K562 (cell line): ENCODE data around the gene INPP5E. TPM values are rescaled to one million over a fixed set of nuclear protein-coding genes. Genes with fewer than 3 reads are reported as not detected.

ENCODE experiments used
- C11orf30 ChIP-seq: fragments of 450-650 bp; IDR thresholded peaks from 2 replicates; pipeline ENCODE4 v1.6.1; 2016; ENCODE audit warnings: low read depth, mild to moderate bottlenecking
- CBX1 ChIP-seq: sonication (generic); IDR thresholded peaks from 2 replicates; pipeline ENCODE4 v1.6.1; 2016; ENCODE audit warnings: antibody characterized with exemption, low read depth, mild to moderate bottlenecking
- CREB1 ChIP-seq, 2 experiments: sonication (generic) in 1 of 2; formaldehyde crosslinking in 1 of 2; IDR thresholded peaks; 2 replicates each; pipeline versions ENCODE4 v1.6.1 to v1.8.0; 2012 to 2022; ENCODE audit warnings: inconsistent platforms in 1 of 2, mild to moderate bottlenecking in 1 of 2, missing genetic modification reagents in 1 of 2, moderate library complexity in 1 of 2
- DIDO1 ChIP-seq: fragments of 450-650 bp; IDR thresholded peaks from 2 replicates; pipeline ENCODE4 v1.6.1; 2016; ENCODE audit warnings: low read depth, missing biosample characterization, missing genetic modification characterization
- ETV1 ChIP-seq: fragments of 450-650 bp; conservative IDR thresholded peaks from 2 replicates; pipeline ENCODE4 v1.6.1; 2016; ENCODE audit warnings: missing genetic modification characterization, control low read depth, low read depth, missing compliant biosample characterization
- FOSL1 ChIP-seq: fragments of 200-800 bp; sonication (Bioruptor generic); conservative IDR thresholded peaks from 2 replicates; pipeline ENCODE4 v1.6.1; 2016; ENCODE audit warnings: missing genetic modification characterization, missing compliant biosample characterization
- POLR2H ChIP-seq: IDR thresholded peaks from 2 replicates; pipeline ENCODE4 v1.6.1; 2016; ENCODE audit warnings: missing genetic modification characterization, low read depth, mild to moderate bottlenecking, control low read depth, missing compliant biosample characterization, moderate library complexity
- SIRT6 ChIP-seq: IDR thresholded peaks from one replicate; pipeline ENCODE4 v1.6.1; 2012; ENCODE audit warnings: low read depth, mild to moderate bottlenecking, control low read depth, inconsistent platforms, low read length, moderate library complexity
- ZBTB8A ChIP-seq: fragments of 450-650 bp; IDR thresholded peaks from 2 replicates; pipeline ENCODE4 v1.6.1; 2018; ENCODE audit warnings: mild to moderate bottlenecking, moderate library complexity; ENCODE audit not compliant: partially characterized antibody
- polyA plus RNA-seq, 8 experiments: library from polyadenylated mRNA; depleted of rRNA in 4 of 8; stranded (reverse) in 5 of 8; unstranded in 3 of 8; fragments of >200 nt; fragmentation: Nextera tagmentation in 2 of 8; fragmentation: Illumina TruSeq in 1 of 8; extraction: Ambion mirVana in 2 of 8; extraction: Trizol in 1 of 8; gene quantifications; 2 replicates each; pipeline versions ENCODE4 v1.2.1 to v1.2.3, GENCODE V29; 2011 to 2014; ENCODE audit warnings: inconsistent platforms in 1 of 8, missing spikeins in 1 of 8
- total RNA-seq, 7 experiments: library from RNA; depleted of rRNA in 6 of 7; stranded (reverse); fragments of >200 nt in 6 of 7; fragmentation: Illumina TruSeq in 2 of 7; extraction: Trizol in 2 of 7; gene quantifications; 2 replicates each; pipeline versions ENCODE4 v1.2.1 to v1.2.3, GENCODE V29; 2011 to 2021; ENCODE audit warnings: low replicate concordance in 1 of 7
- TF ChIP-seq, protein P1 (sequence below): fragments of 250-450 bp; sonication (Bioruptor Pico); IDR thresholded peaks from 2 replicates; pipeline ENCODE4 v1.5.0; 2020; ENCODE audit warnings: mild to moderate bottlenecking
- TF ChIP-seq, protein P2 (sequence below): fragments of 250-450 bp; sonication (Bioruptor Pico); IDR thresholded peaks from 2 replicates; pipeline ENCODE4 v1.4.0; 2020
- TF ChIP-seq, protein P3 (sequence below): IDR thresholded peaks from 2 replicates; pipeline ENCODE4 v1.6.1; 2011; ENCODE audit warnings: borderline replicate concordance, low read depth, mild to moderate bottlenecking, moderate library complexity, low read length; ENCODE audit not compliant: insufficient read depth, poor library complexity, severe bottlenecking
- TF ChIP-seq, protein P4 (sequence below): sonication (generic); formaldehyde crosslinking; IDR thresholded peaks from 2 replicates; pipeline ENCODE4 v1.8.1; 2022; ENCODE audit warnings: missing genetic modification reagents
- TF ChIP-seq, protein P5 (sequence below): sonication (generic); formaldehyde crosslinking; IDR thresholded peaks from 2 replicates; pipeline ENCODE4 v1.8.0; 2023; ENCODE audit warnings: mild to moderate bottlenecking, missing genetic modification reagents

Gene INPP5E
- total and polyA plus RNA-seq, 9 of the 15 experiments (the other 6 are each of a cell fraction or from before 2014, with no cell fraction given): 0.38 to 17.4 (median 4.9) TPM

DNA sequence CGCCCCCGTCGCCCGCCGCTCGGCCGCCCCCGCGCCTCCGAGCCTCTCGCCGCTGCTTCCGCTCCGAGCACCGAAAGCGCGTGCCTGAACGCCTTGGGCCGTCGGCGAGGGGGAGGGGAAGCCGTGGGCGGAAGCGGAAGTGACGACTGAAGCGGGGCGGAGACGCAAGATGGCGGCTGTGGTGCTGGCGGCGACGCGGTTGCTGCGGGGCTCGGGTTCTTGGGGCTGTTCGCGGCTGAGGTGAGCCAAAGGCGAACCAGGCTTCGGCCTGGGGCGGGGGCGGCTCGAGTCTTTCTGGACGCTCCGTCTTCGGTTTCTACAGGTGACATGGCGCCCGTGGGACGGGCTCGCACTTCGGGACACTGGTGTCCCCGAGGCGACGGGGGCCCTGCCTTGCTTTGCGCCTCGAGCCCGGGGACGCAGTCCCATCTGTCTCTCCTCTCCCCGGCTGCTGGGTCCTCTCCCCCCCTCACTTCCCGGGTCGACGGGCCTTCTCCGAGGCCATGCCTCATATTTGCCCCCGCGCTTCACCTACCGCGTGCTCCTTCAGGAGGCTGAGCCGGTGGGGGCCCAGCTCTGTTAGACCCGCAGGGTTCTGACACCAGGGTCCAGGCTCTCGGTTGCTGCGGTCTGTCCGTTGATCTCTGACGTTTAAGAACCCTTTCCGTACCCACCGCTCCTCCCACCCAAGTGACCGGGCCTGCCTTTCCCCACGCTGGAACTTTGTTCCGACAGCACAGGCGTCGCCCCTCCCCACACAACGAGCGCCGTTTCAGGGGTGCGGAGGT lies 29.0 kb downstream of the INPP5E start, which contains the start of the genes ENTR1 and PMPCA (continued):
- TF ChIP-seq, protein P1, sequence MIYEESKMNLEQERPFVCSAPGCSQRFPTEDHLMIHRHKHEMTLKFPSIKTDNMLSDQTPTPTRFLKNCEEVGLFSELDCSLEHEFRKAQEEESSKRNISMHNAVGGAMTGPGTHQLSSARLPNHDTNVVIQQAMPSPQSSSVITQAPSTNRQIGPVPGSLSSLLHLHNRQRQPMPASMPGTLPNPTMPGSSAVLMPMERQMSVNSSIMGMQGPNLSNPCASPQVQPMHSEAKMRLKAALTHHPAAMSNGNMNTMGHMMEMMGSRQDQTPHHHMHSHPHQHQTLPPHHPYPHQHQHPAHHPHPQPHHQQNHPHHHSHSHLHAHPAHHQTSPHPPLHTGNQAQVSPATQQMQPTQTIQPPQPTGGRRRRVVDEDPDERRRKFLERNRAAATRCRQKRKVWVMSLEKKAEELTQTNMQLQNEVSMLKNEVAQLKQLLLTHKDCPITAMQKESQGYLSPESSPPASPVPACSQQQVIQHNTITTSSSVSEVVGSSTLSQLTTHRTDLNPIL: no peak
- TF ChIP-seq C11orf30 (peak; percentile 99), CREB1 (IDR thresholded peaks at IDR 0.05) (peak; percentile 87), CREB1 (CRISPR knock-in tag; IDR thresholded peaks at IDR 0.05) (peak; percentile 94), FOSL1 (tag) (no peak), POLR2H (tag) (peak; percentile 71), ETV1 (tag) (peak; percentile 79), SIRT6 (no peak), ZBTB8A (no peak), CBX1 (peak; percentile 8; the same call in 1 of the 2 replicates), DIDO1 (no peak)
- TF ChIP-seq, protein P2, sequence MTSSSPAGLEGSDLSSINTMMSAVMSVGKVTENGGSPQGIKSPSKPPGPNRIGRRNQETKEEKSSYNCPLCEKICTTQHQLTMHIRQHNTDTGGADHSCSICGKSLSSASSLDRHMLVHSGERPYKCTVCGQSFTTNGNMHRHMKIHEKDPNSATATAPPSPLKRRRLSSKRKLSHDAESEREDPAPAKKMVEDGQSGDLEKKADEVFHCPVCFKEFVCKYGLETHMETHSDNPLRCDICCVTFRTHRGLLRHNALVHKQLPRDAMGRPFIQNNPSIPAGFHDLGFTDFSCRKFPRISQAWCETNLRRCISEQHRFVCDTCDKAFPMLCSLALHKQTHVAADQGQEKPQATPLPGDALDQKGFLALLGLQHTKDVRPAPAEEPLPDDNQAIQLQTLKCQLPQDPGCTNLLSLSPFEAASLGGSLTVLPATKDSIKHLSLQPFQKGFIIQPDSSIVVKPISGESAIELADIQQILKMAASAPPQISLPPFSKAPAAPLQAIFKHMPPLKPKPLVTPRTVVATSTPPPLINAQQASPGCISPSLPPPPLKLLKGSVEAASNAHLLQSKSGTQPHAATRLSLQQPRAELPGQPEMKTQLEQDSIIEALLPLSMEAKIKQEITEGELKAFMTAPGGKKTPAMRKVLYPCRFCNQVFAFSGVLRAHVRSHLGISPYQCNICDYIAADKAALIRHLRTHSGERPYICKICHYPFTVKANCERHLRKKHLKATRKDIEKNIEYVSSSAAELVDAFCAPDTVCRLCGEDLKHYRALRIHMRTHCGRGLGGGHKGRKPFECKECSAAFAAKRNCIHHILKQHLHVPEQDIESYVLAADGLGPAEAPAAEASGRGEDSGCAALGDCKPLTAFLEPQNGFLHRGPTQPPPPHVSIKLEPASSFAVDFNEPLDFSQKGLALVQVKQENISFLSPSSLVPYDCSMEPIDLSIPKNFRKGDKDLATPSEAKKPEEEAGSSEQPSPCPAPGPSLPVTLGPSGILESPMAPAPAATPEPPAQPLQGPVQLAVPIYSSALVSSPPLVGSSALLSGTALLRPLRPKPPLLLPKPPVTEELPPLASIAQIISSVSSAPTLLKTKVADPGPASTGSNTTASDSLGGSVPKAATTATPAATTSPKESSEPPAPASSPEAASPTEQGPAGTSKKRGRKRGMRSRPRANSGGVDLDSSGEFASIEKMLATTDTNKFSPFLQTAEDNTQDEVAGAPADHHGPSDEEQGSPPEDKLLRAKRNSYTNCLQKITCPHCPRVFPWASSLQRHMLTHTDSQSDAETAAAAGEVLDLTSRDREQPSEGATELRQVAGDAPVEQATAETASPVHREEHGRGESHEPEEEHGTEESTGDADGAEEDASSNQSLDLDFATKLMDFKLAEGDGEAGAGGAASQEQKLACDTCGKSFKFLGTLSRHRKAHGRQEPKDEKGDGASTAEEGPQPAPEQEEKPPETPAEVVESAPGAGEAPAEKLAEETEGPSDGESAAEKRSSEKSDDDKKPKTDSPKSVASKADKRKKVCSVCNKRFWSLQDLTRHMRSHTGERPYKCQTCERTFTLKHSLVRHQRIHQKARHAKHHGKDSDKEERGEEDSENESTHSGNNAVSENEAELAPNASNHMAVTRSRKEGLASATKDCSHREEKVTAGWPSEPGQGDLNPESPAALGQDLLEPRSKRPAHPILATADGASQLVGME (CRISPR knock-in tag): no peak
- TF ChIP-seq, protein P3, sequence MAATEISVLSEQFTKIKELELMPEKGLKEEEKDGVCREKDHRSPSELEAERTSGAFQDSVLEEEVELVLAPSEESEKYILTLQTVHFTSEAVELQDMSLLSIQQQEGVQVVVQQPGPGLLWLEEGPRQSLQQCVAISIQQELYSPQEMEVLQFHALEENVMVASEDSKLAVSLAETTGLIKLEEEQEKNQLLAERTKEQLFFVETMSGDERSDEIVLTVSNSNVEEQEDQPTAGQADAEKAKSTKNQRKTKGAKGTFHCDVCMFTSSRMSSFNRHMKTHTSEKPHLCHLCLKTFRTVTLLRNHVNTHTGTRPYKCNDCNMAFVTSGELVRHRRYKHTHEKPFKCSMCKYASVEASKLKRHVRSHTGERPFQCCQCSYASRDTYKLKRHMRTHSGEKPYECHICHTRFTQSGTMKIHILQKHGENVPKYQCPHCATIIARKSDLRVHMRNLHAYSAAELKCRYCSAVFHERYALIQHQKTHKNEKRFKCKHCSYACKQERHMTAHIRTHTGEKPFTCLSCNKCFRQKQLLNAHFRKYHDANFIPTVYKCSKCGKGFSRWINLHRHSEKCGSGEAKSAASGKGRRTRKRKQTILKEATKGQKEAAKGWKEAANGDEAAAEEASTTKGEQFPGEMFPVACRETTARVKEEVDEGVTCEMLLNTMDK: no peak
- TF ChIP-seq, protein P4, sequence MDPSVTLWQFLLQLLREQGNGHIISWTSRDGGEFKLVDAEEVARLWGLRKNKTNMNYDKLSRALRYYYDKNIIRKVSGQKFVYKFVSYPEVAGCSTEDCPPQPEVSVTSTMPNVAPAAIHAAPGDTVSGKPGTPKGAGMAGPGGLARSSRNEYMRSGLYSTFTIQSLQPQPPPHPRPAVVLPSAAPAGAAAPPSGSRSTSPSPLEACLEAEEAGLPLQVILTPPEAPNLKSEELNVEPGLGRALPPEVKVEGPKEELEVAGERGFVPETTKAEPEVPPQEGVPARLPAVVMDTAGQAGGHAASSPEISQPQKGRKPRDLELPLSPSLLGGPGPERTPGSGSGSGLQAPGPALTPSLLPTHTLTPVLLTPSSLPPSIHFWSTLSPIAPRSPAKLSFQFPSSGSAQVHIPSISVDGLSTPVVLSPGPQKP (CRISPR knock-in tag): no peak
- TF ChIP-seq, protein P5, sequence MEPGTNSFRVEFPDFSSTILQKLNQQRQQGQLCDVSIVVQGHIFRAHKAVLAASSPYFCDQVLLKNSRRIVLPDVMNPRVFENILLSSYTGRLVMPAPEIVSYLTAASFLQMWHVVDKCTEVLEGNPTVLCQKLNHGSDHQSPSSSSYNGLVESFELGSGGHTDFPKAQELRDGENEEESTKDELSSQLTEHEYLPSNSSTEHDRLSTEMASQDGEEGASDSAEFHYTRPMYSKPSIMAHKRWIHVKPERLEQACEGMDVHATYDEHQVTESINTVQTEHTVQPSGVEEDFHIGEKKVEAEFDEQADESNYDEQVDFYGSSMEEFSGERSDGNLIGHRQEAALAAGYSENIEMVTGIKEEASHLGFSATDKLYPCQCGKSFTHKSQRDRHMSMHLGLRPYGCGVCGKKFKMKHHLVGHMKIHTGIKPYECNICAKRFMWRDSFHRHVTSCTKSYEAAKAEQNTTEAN: 0 out of 2 replicates have a peak, but pooled peaks have one; percentile 69
